ENCODE measurements around the gene PRKG1. TPM values are rescaled to one million over a fixed set of nuclear protein-coding genes. Genes with fewer than 3 reads are reported as not detected.

PRKG1 gene
- total RNA-seq, 2 donors from 2014 or later, result 8.1 to 16.6 TPM

DNA sequence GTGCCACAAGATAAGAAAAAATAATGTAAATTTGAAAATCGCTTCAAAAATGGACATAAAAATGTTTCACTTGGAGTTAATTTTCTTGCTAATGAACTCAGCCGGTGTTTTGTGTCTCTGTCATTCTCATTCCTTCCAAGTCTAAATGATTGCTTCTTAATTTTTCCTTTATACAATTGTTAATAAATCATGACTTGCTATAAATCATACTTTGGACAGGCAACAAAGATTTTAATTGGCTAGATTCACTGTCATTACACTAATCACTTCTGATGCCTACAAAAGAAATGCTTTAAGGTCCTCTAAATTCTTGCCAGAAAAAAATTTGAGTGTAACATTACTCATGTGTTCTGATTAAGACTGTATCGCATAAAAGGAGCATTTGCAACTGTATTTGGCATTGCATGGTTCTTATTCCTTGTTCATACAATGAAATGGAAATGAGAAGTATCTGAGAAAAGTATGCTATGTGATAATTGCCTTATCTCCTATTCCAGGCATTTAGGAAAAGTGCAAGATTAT is 1000.3 kb downstream of the PRKG1 start:
- no peak for DNase-seq
- Histone ChIP-seq H3K27ac (no peak overlapping the region), H3K4me1 (no peaks in the 10 kb centered on the region), H3K9me3 (no peaks in the 10 kb centered on the region), H3K36me3 (no peaks in the 10 kb centered on the region), H3K4me3 (no peak overlapping the region), H3K27me3 (no peaks in the 10 kb centered on the region), H3K9ac (ENCODE audit: low read depth in 2 of 2, low read length in 2 of 2) (no peak overlapping the region)
- TF ChIP-seq, protein P1, sequence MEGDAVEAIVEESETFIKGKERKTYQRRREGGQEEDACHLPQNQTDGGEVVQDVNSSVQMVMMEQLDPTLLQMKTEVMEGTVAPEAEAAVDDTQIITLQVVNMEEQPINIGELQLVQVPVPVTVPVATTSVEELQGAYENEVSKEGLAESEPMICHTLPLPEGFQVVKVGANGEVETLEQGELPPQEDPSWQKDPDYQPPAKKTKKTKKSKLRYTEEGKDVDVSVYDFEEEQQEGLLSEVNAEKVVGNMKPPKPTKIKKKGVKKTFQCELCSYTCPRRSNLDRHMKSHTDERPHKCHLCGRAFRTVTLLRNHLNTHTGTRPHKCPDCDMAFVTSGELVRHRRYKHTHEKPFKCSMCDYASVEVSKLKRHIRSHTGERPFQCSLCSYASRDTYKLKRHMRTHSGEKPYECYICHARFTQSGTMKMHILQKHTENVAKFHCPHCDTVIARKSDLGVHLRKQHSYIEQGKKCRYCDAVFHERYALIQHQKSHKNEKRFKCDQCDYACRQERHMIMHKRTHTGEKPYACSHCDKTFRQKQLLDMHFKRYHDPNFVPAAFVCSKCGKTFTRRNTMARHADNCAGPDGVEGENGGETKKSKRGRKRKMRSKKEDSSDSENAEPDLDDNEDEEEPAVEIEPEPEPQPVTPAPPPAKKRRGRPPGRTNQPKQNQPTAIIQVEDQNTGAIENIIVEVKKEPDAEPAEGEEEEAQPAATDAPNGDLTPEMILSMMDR (IDR thresholded peaks at IDR 0.05), result no peak
- intact Hi-C loops (cut with DNase I), result no loop called here

DNA sequence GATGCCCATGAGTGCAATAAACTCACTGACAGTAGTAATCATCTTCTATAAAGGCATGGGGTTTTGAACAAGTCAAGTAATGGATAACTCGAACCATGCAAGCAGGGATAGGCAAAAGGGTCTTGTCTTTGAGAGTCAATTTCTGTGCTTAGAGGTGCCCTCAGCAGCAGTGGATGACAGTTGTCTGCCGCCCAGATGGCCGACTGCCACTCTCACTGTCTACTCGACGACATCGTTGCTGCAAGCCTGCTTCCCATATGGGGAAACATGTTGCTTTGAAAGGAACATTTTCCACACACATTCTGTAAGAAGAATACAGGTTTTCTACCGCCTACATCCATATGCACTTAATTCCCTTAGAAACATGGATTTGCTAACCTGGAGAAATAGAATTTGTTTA is 1003.5 kb downstream of the PRKG1 start:
- no peak overlapping the region for H3K4me3 ChIP-seq
- DNase-seq, result no peak
- H3K9ac ChIP-seq (ENCODE audit: low read depth in 2 of 2, low read length in 2 of 2), result no peak overlapping the region
- TF ChIP-seq, protein P1 (IDR thresholded peaks at IDR 0.05), result no peak
- no peaks in the 10 kb centered on the region for H3K4me1 ChIP-seq
- intact Hi-C loops (cut with DNase I), result no loop called here
- no peaks in the 10 kb centered on the region for H3K9me3 ChIP-seq
- H3K27ac ChIP-seq, result no peak overlapping the region
- no peaks in the 10 kb centered on the region for H3K36me3 ChIP-seq
- H3K27me3 ChIP-seq, result no peaks in the 10 kb centered on the region

DNA sequence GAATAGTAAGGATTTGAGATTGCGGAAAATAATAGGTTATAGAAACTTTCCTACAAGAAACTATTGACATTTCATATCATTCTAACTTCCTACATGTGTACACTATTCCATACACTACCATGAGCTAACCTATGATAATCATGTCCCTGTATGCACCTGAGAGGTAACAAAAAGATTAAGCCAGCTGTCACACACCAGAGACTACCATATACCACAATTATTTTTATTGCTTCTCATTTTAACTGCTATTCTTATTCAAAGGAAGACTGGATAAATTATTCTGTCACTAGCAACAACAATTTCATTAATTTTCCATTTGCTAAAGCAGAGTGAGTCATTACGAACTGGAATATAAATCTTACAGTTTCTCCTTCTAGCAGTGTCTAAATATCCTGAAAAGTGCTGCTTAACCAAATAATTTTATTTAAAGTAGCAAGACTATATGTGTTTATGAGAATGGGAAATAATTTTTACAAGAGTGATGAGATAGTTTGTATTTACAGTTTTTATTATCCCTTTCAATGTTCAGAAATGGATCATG is 1004.2 kb downstream of the PRKG1 start:
- intact Hi-C loops (cut with DNase I), result no loop called here
- Histone ChIP-seq H3K9ac (ENCODE audit: low read depth in 2 of 2, low read length in 2 of 2) (no peak overlapping the region), H3K4me3 (no peak overlapping the region), H3K27me3 (no peaks in the 10 kb centered on the region), H3K36me3 (no peaks in the 10 kb centered on the region), H3K27ac (no peak overlapping the region), H3K4me1 (no peaks in the 10 kb centered on the region), H3K9me3 (no peaks in the 10 kb centered on the region)
- TF ChIP-seq, protein P1 (IDR thresholded peaks at IDR 0.05), result no peak
- no peak for DNase-seq

GRCh38 chr10:52082307-52082706 is 1008.0 kb downstream of the PRKG1 start:
- Histone ChIP-seq H3K36me3 (no peaks in the 10 kb centered on the region), H3K4me3 (no peak overlapping the region), H3K27me3 (no peaks in the 10 kb centered on the region), H3K27ac (no peak overlapping the region), H3K4me1 (no peaks in the 10 kb centered on the region), H3K9ac (ENCODE audit: low read depth in 2 of 2, low read length in 2 of 2) (no peak overlapping the region), H3K9me3 (no peaks in the 10 kb centered on the region)
- DNase-seq, result no peak
- intact Hi-C loops (cut with DNase I), result no loop called here
- TF ChIP-seq, protein P1 (IDR thresholded peaks at IDR 0.05), result no peak

DNA sequence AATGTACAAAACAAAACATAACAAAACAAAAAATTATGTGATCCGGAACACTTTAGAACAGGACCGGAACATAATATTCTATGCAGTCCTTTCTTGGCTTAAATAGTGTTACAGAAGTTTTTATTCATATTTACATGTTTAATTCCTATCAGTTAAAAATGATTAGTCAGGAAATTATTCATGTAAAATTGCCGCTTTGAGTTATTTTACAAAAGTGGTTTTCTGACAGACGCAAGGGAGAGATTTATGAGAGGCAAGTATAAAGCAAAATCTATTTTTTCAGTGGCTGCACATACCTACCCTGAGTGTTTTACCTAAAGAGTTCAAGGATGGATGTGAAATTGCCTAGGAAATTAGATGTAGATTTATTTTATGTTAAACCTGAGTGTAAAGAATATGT is 1009.1 kb downstream of the PRKG1 start:
- intact Hi-C loops (cut with DNase I), result no loop called here
- Histone ChIP-seq H3K9me3 (no peaks in the 10 kb centered on the region), H3K27me3 (no peaks in the 10 kb centered on the region), H3K27ac (no peak overlapping the region), H3K9ac (ENCODE audit: low read depth in 2 of 2, low read length in 2 of 2) (no peak overlapping the region), H3K4me1 (no peaks in the 10 kb centered on the region), H3K4me3 (no peak overlapping the region), H3K36me3 (no peaks in the 10 kb centered on the region)
- no peak for DNase-seq
- TF ChIP-seq, protein P1 (IDR thresholded peaks at IDR 0.05), result no peak

Data from colonic mucosa (tissue), 4 donors.